Fibroblast of skin of right quadriceps (primary cell): ENCODE measurements around the gene CXCL1.

Experiments
- DNase-seq: peaks from one replicate; pipeline ENCODE4 v3.0.0-alpha.2; 2013

CXCL1 gene

DNA sequence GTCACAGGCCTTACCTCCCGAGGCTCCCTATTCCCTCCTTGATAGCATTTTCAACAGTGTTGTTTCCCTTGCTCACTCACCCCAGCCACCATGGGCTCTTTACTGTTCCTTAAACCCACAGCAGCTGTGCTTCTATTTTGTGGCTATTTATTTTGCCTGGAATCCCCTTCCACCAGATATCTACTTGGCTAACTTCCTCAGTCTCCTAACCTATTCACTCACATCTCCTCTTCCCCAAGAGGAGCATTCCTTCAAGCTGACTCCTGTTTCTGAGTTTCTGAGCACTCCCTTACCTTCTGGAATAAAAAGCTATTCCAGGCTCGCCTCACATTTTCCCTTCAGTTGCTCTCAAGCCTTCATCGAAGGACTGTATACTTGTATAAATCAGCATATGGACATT lies 50.5 kb downstream of the CXCL1 start:
- DNase-seq = peak; percentile 51
